ENCODE data around the gene ELK3.

ELK3 gene

DNA sequence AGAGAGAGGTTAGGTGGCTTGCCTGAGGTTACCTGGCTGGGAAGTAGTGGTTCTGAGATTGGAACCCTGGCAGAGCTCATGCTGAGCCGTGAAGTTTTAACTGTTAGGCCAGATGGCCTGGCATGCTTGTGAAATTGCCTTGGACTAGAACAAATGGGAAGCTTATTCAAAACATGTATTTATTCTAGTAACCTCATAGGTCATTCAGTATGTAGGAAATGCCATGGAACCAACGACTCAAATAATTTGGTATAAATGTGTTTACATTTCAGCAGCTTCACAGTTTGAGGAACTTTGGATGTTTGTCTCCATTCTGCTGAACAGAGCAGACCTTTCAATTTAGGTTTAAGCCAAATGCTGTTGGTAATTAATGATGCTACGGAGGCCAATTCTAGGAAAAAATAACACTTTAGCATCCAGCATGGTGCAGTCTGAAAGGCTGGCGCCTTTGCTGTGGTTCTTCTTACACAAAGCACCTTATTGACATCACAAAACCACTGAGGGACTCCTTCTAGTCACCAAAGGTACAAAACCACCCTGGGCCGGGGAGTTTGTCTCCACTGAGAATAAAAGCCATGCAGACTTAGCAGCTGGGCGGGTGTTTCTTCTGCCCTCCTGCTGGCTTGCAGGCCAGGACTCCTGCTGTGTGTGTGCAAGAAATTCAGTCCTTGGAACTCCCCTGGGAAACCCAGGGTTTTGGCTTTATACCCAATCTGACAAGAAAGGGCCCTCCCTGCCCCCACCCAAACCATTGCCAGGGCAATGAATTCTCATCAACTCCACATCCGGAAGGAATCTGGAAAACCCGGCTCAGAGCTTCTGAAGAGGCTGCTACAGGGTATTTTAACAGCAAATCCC is 64.2 kb downstream of the ELK3 start:
- peak; percentile 91 for DNase-seq (ENCODE audit: low read depth, low spot score)
- in situ Hi-C loops (cut with HindIII; ENCODE audit: low sequenced_read_pairs), result no loop called here
- no peak overlapping the region for H3K4me3 ChIP-seq (ENCODE audit: low read depth, low read length)
- TF ChIP-seq, protein P1, sequence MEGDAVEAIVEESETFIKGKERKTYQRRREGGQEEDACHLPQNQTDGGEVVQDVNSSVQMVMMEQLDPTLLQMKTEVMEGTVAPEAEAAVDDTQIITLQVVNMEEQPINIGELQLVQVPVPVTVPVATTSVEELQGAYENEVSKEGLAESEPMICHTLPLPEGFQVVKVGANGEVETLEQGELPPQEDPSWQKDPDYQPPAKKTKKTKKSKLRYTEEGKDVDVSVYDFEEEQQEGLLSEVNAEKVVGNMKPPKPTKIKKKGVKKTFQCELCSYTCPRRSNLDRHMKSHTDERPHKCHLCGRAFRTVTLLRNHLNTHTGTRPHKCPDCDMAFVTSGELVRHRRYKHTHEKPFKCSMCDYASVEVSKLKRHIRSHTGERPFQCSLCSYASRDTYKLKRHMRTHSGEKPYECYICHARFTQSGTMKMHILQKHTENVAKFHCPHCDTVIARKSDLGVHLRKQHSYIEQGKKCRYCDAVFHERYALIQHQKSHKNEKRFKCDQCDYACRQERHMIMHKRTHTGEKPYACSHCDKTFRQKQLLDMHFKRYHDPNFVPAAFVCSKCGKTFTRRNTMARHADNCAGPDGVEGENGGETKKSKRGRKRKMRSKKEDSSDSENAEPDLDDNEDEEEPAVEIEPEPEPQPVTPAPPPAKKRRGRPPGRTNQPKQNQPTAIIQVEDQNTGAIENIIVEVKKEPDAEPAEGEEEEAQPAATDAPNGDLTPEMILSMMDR (IDR thresholded peaks at IDR 0.05; ENCODE audit: low read depth, low read length), result no peak

DNA sequence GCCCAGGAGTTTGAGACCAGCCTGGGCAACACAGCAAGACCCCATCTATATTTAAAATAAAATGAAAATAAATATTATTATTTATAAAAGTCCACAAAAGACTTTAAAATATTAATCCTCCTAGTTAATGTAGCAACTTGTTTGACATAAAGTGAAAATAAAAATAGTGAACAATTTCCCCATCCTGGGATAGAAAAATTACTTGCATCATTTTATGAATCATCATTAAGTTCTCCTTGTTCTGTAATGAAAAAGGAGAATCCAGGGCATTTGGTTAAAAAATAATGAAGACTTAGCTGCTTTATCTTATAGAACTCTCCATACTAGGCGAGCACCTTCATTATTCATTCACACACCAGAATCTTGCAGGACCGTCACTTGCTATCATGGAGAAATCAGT is 66.1 kb downstream of the ELK3 start:
- TF ChIP-seq, protein P1 (IDR thresholded peaks at IDR 0.05; ENCODE audit: low read depth, low read length), result no peak
- no peak overlapping the region for H3K4me3 ChIP-seq (ENCODE audit: low read depth, low read length)
- in situ Hi-C loops (cut with HindIII; ENCODE audit: low sequenced_read_pairs), result no loop called here
- DNase-seq (ENCODE audit: low read depth, low spot score), result no peak

DNA sequence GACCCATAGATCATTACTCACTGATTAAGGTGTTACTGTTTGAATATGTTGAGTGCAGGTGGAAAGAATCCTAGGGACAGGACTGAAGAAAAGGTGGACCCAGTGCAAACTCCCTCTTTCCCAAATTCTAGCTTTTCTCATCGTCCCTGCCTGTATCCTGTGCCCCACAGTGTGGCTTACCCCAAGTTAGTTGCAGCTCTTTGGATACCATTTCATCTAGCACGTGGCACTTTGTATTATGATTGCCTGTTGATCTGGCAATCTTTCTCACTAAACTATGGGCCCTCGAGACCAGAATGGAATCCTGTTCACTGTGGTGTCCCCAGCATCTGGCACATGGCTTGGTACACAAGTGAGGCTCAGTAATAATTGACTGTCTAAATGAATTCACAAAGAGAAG is 66.5 kb downstream of the ELK3 start:
- no peak for DNase-seq (ENCODE audit: low read depth, low spot score)
- H3K4me3 ChIP-seq (ENCODE audit: low read depth, low read length), result no peak overlapping the region
- in situ Hi-C loops (cut with HindIII; ENCODE audit: low sequenced_read_pairs), result no loop called here
- TF ChIP-seq, protein P1 (IDR thresholded peaks at IDR 0.05; ENCODE audit: low read depth, low read length), result no peak

DNA sequence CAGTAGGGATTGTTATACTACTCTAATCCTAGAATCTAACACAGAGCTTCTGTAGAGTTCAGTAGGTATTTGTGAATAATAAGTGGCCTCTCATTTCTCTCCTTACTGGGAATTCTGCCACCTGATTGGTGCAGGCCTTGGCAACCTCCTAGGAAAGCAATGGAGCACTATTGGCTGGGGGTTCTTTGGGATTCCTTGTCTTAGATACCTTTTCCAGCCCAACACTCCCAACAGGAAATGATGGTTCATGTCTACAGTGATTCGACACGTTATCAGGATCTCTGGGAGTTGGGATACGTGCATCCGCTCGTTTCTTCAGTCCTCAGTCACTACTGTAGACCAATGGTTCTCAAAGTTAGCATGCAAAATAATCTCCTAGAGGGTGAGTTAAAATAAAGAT is 67.4 kb downstream of the ELK3 start:
- in situ Hi-C loops (cut with HindIII; ENCODE audit: low sequenced_read_pairs), result no loop called here
- no peak for DNase-seq (ENCODE audit: low read depth, low spot score)
- TF ChIP-seq, protein P1 (IDR thresholded peaks at IDR 0.05; ENCODE audit: low read depth, low read length), result no peak
- no peak overlapping the region for H3K4me3 ChIP-seq (ENCODE audit: low read depth, low read length)

DNA sequence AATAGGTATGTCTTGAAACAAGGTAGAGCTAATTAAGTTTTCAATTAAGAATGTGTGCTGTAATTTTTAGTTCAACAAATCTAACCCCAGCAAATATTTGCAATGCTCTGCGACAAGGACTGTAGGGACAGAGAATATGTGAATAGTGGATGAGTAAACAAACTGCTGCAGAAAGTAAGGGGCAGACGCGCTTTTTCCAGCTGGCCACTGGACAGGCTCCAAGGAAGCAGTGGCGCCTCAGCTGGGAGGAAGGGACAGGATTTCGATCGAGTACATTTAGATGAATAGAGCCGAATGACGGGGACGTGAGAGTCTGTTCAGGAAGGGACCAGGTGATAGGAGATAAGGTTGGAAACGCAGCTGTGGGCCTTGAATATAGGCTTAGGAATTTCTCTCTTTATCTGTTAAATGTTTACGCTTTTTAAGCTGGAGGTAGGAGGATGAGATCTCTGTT is 69.3 kb downstream of the ELK3 start:
- in situ Hi-C loops (cut with HindIII; ENCODE audit: low sequenced_read_pairs), result no loop called here
- TF ChIP-seq, protein P1 (IDR thresholded peaks at IDR 0.05; ENCODE audit: low read depth, low read length), result no peak
- no peak overlapping the region for H3K4me3 ChIP-seq (ENCODE audit: low read depth, low read length)
- DNase-seq (ENCODE audit: low read depth, low spot score), result peak; percentile 20

DNA sequence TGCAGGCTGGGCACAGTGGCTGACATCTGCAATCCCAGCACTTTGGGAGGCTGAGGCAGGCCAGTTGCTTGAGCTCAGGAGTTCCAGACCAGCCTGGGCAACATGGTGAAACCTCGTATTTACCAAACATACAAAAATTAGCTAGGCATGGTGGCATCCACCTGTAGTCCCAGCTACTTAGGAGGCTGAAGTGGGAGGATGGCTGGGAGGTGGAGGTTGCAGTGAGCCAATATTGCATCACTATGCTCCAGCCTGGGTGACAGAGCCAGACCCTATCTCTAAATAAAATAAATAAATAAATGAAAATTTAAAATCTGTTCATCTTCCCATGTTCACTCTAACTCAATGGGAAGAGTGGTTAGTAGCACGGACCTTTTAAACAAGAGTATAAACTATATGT is 71.2 kb downstream of the ELK3 start:
- in situ Hi-C loops (cut with HindIII; ENCODE audit: low sequenced_read_pairs), result no loop called here
- TF ChIP-seq, protein P1 (IDR thresholded peaks at IDR 0.05; ENCODE audit: low read depth, low read length), result no peak
- H3K4me3 ChIP-seq (ENCODE audit: low read depth, low read length), result no peak overlapping the region
- DNase-seq (ENCODE audit: low read depth, low spot score), result no peak

All from astrocyte of the spinal cord (primary cell).